ENCODE measurements around the gene NABP2.

- TF ChIP-seq CTCF (conservative IDR thresholded peaks at IDR 0.05; ENCODE audit: low read depth, low read length) (peak; percentile 74), POLR2A (IDR thresholded peaks at IDR 0.05; ENCODE audit: low read depth, low read length) (no peak), MAZ (IDR thresholded peaks at IDR 0.05; ENCODE audit: borderline replicate concordance, low read depth, low read length) (peak; percentile 51), RAD21 (IDR thresholded peaks at IDR 0.05; ENCODE audit: low read length) (no peak; the same call in none of the 2 replicates)
Observed at GRCh38 chr12:56224102-56224701, at the start of gene NABP2.
